ENCODE measurements around the gene SEPTIN12. TPM values are rescaled to one million over a fixed set of nuclear protein-coding genes. Genes with fewer than 3 reads are reported as not detected.

The SEPTIN12 gene
- total and polyA plus RNA-seq, 4 donors, result not detected

DNA sequence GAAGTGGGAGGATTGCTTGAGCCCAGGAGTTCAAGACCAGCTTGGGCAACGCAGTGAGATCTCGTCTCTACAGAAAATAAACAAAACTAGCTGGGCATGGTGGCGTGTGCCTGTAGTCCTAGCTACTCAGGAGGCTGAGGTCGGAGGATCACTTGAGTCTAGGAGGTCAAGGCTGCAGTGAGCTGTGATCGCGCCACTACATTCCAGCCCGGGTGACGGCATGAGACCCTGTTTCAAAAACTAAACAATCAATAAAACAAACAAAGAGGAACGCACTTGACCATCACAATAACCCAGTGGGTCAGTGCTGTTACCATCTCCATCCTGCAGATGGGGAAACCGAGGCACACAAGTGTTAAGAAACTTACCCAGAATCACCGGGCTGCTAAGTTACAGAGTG is 34.9 kb downstream of the SEPTIN12 start:
- Histone ChIP-seq H3K9ac (ENCODE audit: insufficient read depth in 1 of 2, low read length in 2 of 2) (no peak overlapping the region), H3K36me3 (ENCODE audit: control insufficient read depth in 4 of 4, insufficient read depth in 4 of 4, low read length in 4 of 4) (peaks cover 17 to 50% (median 29%) of the 10 kb centered on the region in 4 donors), H3K4me1 (ENCODE audit: control insufficient read depth in 5 of 5, insufficient read depth in 5 of 5, low read length in 5 of 5) (no peaks in the 10 kb centered on the region), H3K27me3 (ENCODE audit: control insufficient read depth in 3 of 3, insufficient read depth in 3 of 3, low read length in 2 of 3) (no peaks in the 10 kb centered on the region), H3K9me3 (ENCODE audit: control insufficient read depth in 4 of 4, insufficient read depth in 3 of 4, low read length in 3 of 4) (peaks cover 0 to 3% (median 2%) of the 10 kb centered on the region in 4 donors), H3K4me3 (no peak overlapping the region), H3K27ac (ENCODE audit: low read depth in 1 of 2, low read length in 1 of 2) (no peak overlapping the region)
- ATAC-seq (ENCODE audit: insufficient read depth, low FRiP score), result no peak
- TF ChIP-seq, protein P1, sequence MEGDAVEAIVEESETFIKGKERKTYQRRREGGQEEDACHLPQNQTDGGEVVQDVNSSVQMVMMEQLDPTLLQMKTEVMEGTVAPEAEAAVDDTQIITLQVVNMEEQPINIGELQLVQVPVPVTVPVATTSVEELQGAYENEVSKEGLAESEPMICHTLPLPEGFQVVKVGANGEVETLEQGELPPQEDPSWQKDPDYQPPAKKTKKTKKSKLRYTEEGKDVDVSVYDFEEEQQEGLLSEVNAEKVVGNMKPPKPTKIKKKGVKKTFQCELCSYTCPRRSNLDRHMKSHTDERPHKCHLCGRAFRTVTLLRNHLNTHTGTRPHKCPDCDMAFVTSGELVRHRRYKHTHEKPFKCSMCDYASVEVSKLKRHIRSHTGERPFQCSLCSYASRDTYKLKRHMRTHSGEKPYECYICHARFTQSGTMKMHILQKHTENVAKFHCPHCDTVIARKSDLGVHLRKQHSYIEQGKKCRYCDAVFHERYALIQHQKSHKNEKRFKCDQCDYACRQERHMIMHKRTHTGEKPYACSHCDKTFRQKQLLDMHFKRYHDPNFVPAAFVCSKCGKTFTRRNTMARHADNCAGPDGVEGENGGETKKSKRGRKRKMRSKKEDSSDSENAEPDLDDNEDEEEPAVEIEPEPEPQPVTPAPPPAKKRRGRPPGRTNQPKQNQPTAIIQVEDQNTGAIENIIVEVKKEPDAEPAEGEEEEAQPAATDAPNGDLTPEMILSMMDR (IDR thresholded peaks at IDR 0.05; ENCODE audit: control extremely low read depth, extremely low read depth), result no peak
- no peak for DNase-seq
- 93 to 98% methylated on average over 11 of the region's 11 CpGs for WGBS, 2 donors

GRCh38 chr16:4752351-4753100 is 35.6 kb downstream of the SEPTIN12 start:
- Histone ChIP-seq H3K27me3 (ENCODE audit: control insufficient read depth in 3 of 3, insufficient read depth in 3 of 3, low read length in 2 of 3) (no peaks in the 10 kb centered on the region), H3K4me3 (no peak overlapping the region), H3K36me3 (ENCODE audit: control insufficient read depth in 4 of 4, insufficient read depth in 4 of 4, low read length in 4 of 4) (peaks cover 17 to 47% (median 27%) of the 10 kb centered on the region in 4 donors), H3K9me3 (ENCODE audit: control insufficient read depth in 4 of 4, insufficient read depth in 3 of 4, low read length in 3 of 4) (peaks cover 0 to 3% (median 2%) of the 10 kb centered on the region in 4 donors), H3K4me1 (ENCODE audit: control insufficient read depth in 5 of 5, insufficient read depth in 5 of 5, low read length in 5 of 5) (peaks cover 0 to 1% (median 0%) of the 10 kb centered on the region in 5 donors), H3K27ac (ENCODE audit: low read depth in 1 of 2, low read length in 1 of 2) (no peak overlapping the region), H3K9ac (ENCODE audit: insufficient read depth in 1 of 2, low read length in 2 of 2) (no peak overlapping the region)
- TF ChIP-seq, protein P1 (IDR thresholded peaks at IDR 0.05; ENCODE audit: control extremely low read depth, extremely low read depth), result no peak
- no peak for DNase-seq
- ATAC-seq (ENCODE audit: insufficient read depth, low FRiP score), result no peak
- WGBS, 2 donors, result 95 to 97% methylated on average over 44 of the region's 44 CpGs

- ATAC-seq (ENCODE audit: insufficient read depth, low FRiP score) (no peak), DNase-seq (no peak)
- Histone ChIP-seq H3K36me3 (ENCODE audit: control insufficient read depth in 4 of 4, insufficient read depth in 4 of 4, low read length in 4 of 4) (peaks cover 16 to 42% (median 27%) of the 10 kb centered on the region in 4 donors), H3K9ac (ENCODE audit: insufficient read depth in 1 of 2, low read length in 2 of 2) (no peak overlapping the region), H3K4me1 (ENCODE audit: control insufficient read depth in 5 of 5, insufficient read depth in 5 of 5, low read length in 5 of 5) (peaks cover 0 to 12% (median 0%) of the 10 kb centered on the region in 5 donors), H3K27me3 (ENCODE audit: control insufficient read depth in 3 of 3, insufficient read depth in 3 of 3, low read length in 2 of 3) (no peaks in the 10 kb centered on the region), H3K4me3 (no peak overlapping the region), H3K27ac (ENCODE audit: low read depth in 1 of 2, low read length in 1 of 2) (no peak overlapping the region), H3K9me3 (ENCODE audit: control insufficient read depth in 4 of 4, insufficient read depth in 3 of 4, low read length in 3 of 4) (peaks cover 0 to 3% (median 1%) of the 10 kb centered on the region in 4 donors)
- 93 to 94% methylated on average over 8 of the region's 8 CpGs for WGBS, 2 donors
- TF ChIP-seq, protein P1 (IDR thresholded peaks at IDR 0.05; ENCODE audit: control extremely low read depth, extremely low read depth), result no peak
Measured at GRCh38 chr16:4750896-4751295, 37.2 kb downstream of the SEPTIN12 start.

Data from lung (tissue), 12 donors.